Loucy (cell line): ENCODE measurements around the gene BRMS1.
"Not testable (repeated sequence)": the region's sequence is repeated elsewhere in the genome, so short reads cannot be mapped to it uniquely, and the experiment has no call there.

Source experiments
- CTCF ChIP-seq: fragments of 200-600 bp; sonication (generic); conservative IDR thresholded peaks from 2 replicates; pipeline ENCODE4 v1.5.1; 2014; ENCODE audit warnings: mild to moderate bottlenecking, antibody characterized with exemption, low read length
- EZH2phosphoT487 ChIP-seq: fragments of 200-600 bp; IDR thresholded peaks from 2 replicates; pipeline ENCODE4 v1.6.1; 2018; ENCODE audit warnings: antibody characterized with exemption, mild to moderate bottlenecking, moderate library complexity, borderline replicate concordance

DNA sequence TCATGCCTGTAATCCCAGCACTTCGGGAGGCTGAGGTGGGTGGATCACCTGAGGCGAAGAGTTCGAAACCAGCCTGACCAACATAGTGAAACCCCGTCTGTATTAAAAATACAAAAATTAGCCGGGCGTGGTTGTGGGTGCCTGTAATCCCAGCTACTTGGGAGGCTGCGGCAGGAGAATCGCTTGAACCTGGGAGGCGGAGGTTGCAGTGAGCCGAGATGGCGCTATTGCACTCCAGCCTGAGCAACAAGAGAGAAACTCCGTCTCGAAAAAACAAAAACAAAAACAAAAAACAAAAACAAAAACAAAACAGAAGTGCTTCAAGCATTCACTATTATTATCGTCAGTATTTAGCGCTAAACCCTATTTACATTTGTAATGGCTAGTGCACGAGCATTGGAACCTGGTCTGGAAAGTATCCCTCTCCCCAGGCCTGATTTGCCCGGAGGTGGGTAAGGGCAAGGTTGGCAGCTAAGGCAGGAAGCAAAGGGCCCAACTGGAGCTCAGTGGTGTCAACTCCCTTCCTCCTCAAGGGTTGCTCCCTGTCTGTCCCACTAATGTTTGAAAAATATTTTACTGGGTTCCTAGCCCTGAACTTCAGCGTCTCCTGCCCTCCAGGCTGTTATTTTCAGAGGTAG, 34.0 kb downstream of the BRMS1 start:
- TF ChIP-seq CTCF, EZH2phosphoT487: not testable (repeated sequence)
